Fibroblast of villous mesenchyme (primary cell): ENCODE data around the gene CLDN5. TPM values are rescaled to one million over a fixed set of nuclear protein-coding genes. Genes with fewer than 3 reads are reported as not detected.

Experiments
- DNase-seq: peaks from one replicate; pipeline ENCODE4 v3.0.0-alpha.2; 2010; ENCODE audit warnings: low read depth
- H3K4me3 ChIP-seq: 2 replicates; pipeline ENCODE4 v1.5.1; 2011; ENCODE audit warnings: low read depth, mild to moderate bottlenecking, low read length
- total RNA-seq: library from RNA; depleted of rRNA; stranded (reverse); fragments of >200 nt; gene quantifications from 2 replicates; pipeline ENCODE4 v1.2.3, GENCODE V29; 2012
- TF ChIP-seq, protein P1 (sequence below): IDR thresholded peaks from 2 replicates; pipeline ENCODE4 v1.5.1; 2012; ENCODE audit warnings: low read depth, mild to moderate bottlenecking, low read length; ENCODE audit not compliant: insufficient read depth

CLDN5 gene
- total RNA-seq, 1 donor: not detected

DNA sequence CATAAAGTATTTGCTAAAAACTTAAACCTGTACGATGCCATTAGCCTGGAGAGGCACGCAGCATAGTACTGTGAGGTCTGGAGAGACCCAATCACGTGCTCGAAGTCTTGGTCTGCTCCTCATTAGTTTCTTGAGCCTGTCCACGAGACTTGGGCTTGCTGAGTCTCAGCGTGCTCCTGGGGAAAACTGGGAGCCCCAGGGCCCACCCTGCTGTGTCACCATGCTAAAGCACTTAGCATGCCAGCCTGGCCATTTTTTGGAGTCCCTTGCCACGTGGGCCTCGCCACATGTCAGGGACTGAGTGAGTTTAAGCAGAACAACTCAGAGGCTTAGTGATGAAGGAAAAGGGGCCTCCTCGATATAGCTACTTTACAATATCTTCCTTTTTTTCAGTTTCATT, 41.9 kb downstream of the CLDN5 start:
- no peak for DNase-seq
- no peak overlapping the region for H3K4me3 ChIP-seq
- TF ChIP-seq, protein P1, sequence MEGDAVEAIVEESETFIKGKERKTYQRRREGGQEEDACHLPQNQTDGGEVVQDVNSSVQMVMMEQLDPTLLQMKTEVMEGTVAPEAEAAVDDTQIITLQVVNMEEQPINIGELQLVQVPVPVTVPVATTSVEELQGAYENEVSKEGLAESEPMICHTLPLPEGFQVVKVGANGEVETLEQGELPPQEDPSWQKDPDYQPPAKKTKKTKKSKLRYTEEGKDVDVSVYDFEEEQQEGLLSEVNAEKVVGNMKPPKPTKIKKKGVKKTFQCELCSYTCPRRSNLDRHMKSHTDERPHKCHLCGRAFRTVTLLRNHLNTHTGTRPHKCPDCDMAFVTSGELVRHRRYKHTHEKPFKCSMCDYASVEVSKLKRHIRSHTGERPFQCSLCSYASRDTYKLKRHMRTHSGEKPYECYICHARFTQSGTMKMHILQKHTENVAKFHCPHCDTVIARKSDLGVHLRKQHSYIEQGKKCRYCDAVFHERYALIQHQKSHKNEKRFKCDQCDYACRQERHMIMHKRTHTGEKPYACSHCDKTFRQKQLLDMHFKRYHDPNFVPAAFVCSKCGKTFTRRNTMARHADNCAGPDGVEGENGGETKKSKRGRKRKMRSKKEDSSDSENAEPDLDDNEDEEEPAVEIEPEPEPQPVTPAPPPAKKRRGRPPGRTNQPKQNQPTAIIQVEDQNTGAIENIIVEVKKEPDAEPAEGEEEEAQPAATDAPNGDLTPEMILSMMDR: no peak

DNA sequence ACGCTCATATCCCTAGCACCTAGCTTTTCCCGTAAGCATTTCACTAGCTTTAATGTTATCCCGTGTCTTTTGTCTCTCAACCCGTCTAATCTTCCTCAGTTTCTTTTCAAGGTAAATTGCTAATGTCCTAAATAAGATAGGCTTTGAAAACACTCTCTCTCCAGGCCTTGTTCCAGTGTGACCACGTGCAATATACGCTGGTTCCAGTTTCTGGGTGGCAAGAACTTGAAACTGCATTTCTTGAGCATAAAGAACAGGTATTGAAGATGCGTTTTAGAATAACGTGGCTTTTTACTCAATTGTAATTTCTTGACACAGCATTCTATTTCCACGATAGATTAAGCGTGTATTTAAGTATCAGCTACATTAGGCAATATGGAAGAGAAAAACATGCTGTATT, 43.4 kb downstream of the CLDN5 start:
- TF ChIP-seq, protein P1: no peak

DNA sequence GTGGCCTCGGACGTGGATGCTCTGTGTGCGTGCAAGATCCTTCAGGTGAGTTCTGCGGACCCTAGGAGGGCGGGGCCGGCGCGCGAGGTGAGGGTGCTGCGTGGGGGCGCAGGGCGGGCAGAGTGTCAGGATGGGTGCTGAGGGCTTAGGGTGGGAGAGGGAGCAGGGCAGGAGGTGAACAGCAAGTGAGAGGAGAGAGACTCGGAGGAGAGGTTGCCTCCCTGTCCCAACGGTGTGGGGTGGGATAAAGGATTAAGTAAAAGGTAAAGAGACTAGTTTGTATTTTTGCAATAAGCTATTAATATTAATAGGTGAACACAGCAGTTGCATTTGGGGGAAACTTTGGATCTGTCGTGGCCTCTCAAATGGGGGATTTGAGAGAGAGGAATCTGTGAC, 44.0 kb downstream of the CLDN5 start:
- peak overlapping the region; percentile 93 for H3K4me3 ChIP-seq
- DNase-seq: no peak
- TF ChIP-seq, protein P1: no peak

More for the DNA sequence above, 43.4 kb downstream of the CLDN5 start:
- no peak for DNase-seq
- H3K4me3 ChIP-seq: peak overlapping the region; percentile 93

DNA sequence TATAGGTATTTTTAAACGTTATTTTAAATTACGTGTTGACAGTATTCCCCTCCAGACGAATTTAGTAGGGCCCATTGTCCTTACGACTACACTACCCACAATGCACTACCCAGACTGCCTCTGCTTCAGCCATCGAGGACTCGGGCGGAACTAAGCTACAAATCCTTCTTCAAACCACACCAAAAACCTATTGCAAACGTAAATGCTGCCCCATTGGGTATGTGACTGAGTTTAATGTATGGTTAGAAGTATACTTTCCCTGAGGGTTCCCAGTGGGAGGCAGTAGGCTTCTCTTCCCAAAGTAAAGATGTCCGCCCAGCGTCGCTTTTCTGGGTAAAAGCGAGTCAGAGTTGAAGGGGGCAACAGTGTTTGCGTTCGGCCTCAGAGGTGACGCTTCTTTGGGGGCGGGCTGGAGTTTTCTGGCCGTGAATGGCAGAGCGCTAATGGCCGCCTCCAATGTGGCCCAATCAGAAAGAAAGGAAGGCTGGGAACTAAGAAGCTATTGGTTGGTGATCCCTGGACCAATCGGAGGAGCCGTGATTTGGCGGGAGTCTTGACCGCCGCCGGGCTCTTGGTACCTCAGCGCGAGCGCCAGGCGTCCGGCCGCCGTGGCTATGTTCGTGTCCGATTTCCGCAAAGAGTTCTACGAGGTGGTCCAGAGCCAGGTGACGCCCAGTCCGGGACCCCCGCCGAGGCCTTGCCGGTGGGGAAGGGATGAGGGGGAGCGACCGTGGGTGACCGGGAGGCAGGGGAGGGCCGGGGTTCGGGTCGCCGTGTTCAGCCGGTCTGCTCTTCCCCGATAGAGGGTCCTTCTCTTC, 44.6 kb downstream of the CLDN5 start, which contains the start of gene CDC45:
Gene CDC45 (plus strand): TSS at position 566 of the 818 bp plus-strand sequence. CDS start 49 bp downstream, at position 615.
- peak within 1 kb of the TSS; percentile 93 for H3K4me3 ChIP-seq
- TF ChIP-seq, protein P1: no peak
- peak; percentile 99 for DNase-seq

DNA sequence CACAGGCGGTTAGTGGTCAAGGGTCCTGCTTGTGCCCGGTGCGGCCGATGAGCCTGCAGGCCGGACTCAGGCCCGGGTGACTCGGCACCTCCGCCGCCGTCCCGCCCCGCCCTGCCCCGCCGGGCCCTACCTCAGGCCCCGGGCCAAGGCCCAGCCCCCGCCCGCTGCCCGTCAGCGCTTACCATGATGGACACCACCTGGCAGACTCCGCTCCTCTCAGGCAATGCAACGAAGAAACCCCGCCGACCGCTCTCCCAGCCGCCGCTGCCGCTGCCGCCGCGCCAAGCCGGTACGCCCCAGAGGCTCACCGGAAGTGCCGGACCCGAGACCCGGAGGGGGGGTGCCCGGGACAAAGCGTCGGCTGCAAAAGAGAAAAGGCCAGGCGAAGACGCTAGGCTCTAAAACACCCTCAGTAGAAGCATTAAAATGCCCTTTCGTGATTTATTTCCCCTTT, 45.3 kb downstream of the CLDN5 start, which contains the start of gene UFD1:
Gene UFD1 (minus strand): TSS at position 293 of the 454 bp plus-strand sequence. CDS start 108 bp downstream, at position 185.
- H3K4me3 ChIP-seq: peak within 1 kb of the TSS; percentile 93

DNA sequence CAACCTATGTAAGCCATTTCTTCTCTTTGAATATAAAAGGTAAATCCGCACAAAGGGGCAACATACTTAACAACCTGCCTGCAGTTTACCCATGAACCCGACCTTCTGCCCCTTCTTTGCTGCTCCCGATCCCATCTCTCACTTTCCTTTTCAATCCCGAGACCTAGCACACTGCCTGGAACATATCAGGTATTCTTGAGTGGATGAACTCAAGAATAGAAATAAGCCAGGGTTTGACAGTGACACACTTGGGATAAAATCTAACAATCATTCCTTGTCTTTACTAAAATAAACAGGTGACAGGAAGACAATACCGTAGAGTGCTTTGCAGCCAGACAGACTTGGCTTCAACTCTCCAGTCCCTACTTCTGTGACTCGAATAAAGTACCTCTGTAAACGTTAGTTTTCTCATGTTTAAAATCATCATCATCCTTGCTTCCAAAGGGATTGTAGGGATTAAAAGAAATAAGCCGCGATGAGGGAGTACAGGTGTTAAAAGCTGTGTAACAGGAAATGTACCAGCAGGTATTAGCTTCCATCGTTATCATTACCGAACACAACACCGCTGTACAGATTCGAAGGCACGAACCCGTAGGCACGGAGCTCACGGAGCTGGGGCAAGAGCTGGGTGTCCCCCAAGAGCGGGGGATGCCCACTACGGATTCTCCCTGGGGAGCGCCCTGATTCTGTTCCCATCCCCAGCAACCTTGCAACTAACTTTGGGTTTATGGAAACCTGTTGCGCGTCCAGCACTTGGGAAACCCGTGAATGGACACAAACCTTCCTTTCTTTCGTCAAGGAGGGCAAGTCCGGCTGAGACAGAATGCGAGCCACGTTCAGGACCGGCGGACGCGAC, 45.9 kb downstream of the CLDN5 start:
- DNase-seq: peak; percentile 14
- TF ChIP-seq, protein P1: no peak
- H3K4me3 ChIP-seq: peak overlapping the region; percentile 93

More for the DNA sequence above, 45.3 kb downstream of the CLDN5 start, which contains the start of gene UFD1:
- peak; percentile 93 for DNase-seq
- TF ChIP-seq, protein P1: no peak
